ENCODE measurements around the gene HSPA9. TPM values are rescaled to one million over a fixed set of nuclear protein-coding genes. Genes with fewer than 3 reads are reported as not detected.

Gene HSPA9
- total and polyA plus RNA-seq, 4 donors, result 77.8 to 194 (median 147) TPM

GRCh38 chr5:138542956-138543729, 32.1 kb downstream of the HSPA9 start, which contains the start of gene ETF1:
Gene ETF1 (minus strand): TSS chr5:138543236. CDS start chr5:138542918, 318 bp downstream.
- Histone ChIP-seq H3K9me3 (ENCODE audit: control insufficient read depth in 4 of 4, insufficient read depth in 3 of 4, low read length in 3 of 4) (no peaks in the 10 kb centered on the region), H3K27me3 (ENCODE audit: control insufficient read depth in 3 of 3, insufficient read depth in 3 of 3, low read length in 2 of 3) (no peaks in the 10 kb centered on the region), H3K9ac (ENCODE audit: insufficient read depth in 1 of 2, low read length in 2 of 2) (peak within 1 kb of the TSS; percentile 99), H3K4me3 (peak within 1 kb of the TSS; percentile 85), H3K4me1 (ENCODE audit: control insufficient read depth in 5 of 5, insufficient read depth in 5 of 5, low read length in 5 of 5) (peaks cover 9 to 33% (median 18%) of the 10 kb centered on the region in 5 donors), H3K27ac (ENCODE audit: low read depth in 1 of 2, low read length in 1 of 2) (peak within 1 kb of the TSS; percentile 95 to 99), H3K36me3 (ENCODE audit: control insufficient read depth in 4 of 4, insufficient read depth in 4 of 4, low read length in 4 of 4) (peaks cover 0 to 12% (median 1%) of the 10 kb centered on the region in 4 donors)
- TF ChIP-seq CTCF (IDR thresholded peaks at IDR 0.05; ENCODE audit: control extremely low read depth, extremely low read depth), result no peak
- ATAC-seq (ENCODE audit: insufficient read depth, low FRiP score), result peak; percentile 95
- 0 to 1% methylated on average over 59 to 70 of the region's 70 CpGs for WGBS, 2 donors
- peak; percentile 100 for DNase-seq

- H3K36me3 ChIP-seq (ENCODE audit: control insufficient read depth in 4 of 4, insufficient read depth in 4 of 4, low read length in 4 of 4), result peaks cover 0 to 12% (median 1%) of the 10 kb centered on the region in 4 donors
- peak overlapping the region; percentile 74 for H3K4me3 ChIP-seq
- H3K9ac ChIP-seq (ENCODE audit: insufficient read depth in 1 of 2, low read length in 2 of 2), result peak overlapping the region; percentile 88 to 94
- no peak for TF ChIP-seq CTCF (IDR thresholded peaks at IDR 0.05; ENCODE audit: control extremely low read depth, extremely low read depth)
- no peaks in the 10 kb centered on the region for H3K9me3 ChIP-seq (ENCODE audit: control insufficient read depth in 4 of 4, insufficient read depth in 3 of 4, low read length in 3 of 4)
- DNase-seq (peak in 2 of 3 donors; percentile 27 to 35), ATAC-seq (ENCODE audit: insufficient read depth, low FRiP score) (no peak)
- no peaks in the 10 kb centered on the region for H3K27me3 ChIP-seq (ENCODE audit: control insufficient read depth in 3 of 3, insufficient read depth in 3 of 3, low read length in 2 of 3)
- H3K27ac ChIP-seq (ENCODE audit: low read depth in 1 of 2, low read length in 1 of 2), result peak overlapping the region; percentile 95 to 96
- 1% methylated on average over 41 to 47 of the region's 47 CpGs for WGBS, 2 donors
- H3K4me1 ChIP-seq (ENCODE audit: control insufficient read depth in 5 of 5, insufficient read depth in 5 of 5, low read length in 5 of 5), result peaks cover 10 to 33% (median 18%) of the 10 kb centered on the region in 5 donors
Measured at GRCh38 chr5:138542180-138542955, 32.8 kb downstream of the HSPA9 start.

- peak overlapping the region; percentile 74 for H3K4me3 ChIP-seq
- DNase-seq (peak in 1 of 3 donors; percentile 31), ATAC-seq (ENCODE audit: insufficient read depth, low FRiP score) (no peak)
- H3K36me3 ChIP-seq (ENCODE audit: control insufficient read depth in 4 of 4, insufficient read depth in 4 of 4, low read length in 4 of 4), result peaks cover 0 to 12% (median under 1%) of the 10 kb centered on the region in 4 donors
- TF ChIP-seq CTCF (IDR thresholded peaks at IDR 0.05; ENCODE audit: control extremely low read depth, extremely low read depth), result no peak
- peaks cover 9 to 33% (median 18%) of the 10 kb centered on the region in 5 donors for H3K4me1 ChIP-seq (ENCODE audit: control insufficient read depth in 5 of 5, insufficient read depth in 5 of 5, low read length in 5 of 5)
- H3K9ac ChIP-seq (ENCODE audit: insufficient read depth in 1 of 2, low read length in 2 of 2), result peak overlapping the region; percentile 88 to 94
- no peaks in the 10 kb centered on the region for H3K27me3 ChIP-seq (ENCODE audit: control insufficient read depth in 3 of 3, insufficient read depth in 3 of 3, low read length in 2 of 3)
- 9 to 12% methylated on average over 6 of the region's 6 CpGs for WGBS, 2 donors
- H3K27ac ChIP-seq (ENCODE audit: low read depth in 1 of 2, low read length in 1 of 2), result peak overlapping the region; percentile 95 to 96
- H3K9me3 ChIP-seq (ENCODE audit: control insufficient read depth in 4 of 4, insufficient read depth in 3 of 4, low read length in 3 of 4), result no peaks in the 10 kb centered on the region
Measured at GRCh38 chr5:138541511-138542179, 33.6 kb downstream of the HSPA9 start.

Measured in lung (tissue), 12 donors.